Measurements from ENCODE around the gene PAK5.
A peak's percentile ranks its signal among the peaks of the same experiment; 100 is the strongest.

The PAK5 gene

GRCh38 chr20:9617940-9618339 is 220.9 kb downstream of the PAK5 start:
- Histone ChIP-seq H3K4me1 (peaks cover 16 to 22% (median 19%) of the 10 kb centered on the region in 10 experiments), H4K20me1 (peaks cover 0 to 9% (median 0%) of the 10 kb centered on the region in 11 experiments; a peak in 2 of 22 replicates), H3K27me3 (peaks cover 0 to 7% (median 0%) of the 10 kb centered on the region in 11 experiments; a peak in 3 of 22 replicates), H3K9ac (no peak overlapping the region), H3K4me3 (no peak overlapping the region), H3K9me3 (replicated peaks in 1 of 11) (peaks cover 0 to 16% (median 5%) of the 10 kb centered on the region in 11 experiments; a peak in 12 of 22 replicates), H3K27ac (no peak overlapping the region), H3K36me3 (no peaks in the 10 kb centered on the region), H3K4me2 (no peak overlapping the region)
- TF ChIP-seq Cebpa-rat (IDR thresholded peaks at IDR 0.05): no peak

- H3K4me3 ChIP-seq: no peak overlapping the region
Measured at GRCh38 chr20:9616833-9617461, 221.9 kb downstream of the PAK5 start.

GRCh38 chr20:9616455-9616805 is 222.4 kb downstream of the PAK5 start:
- peaks cover 16 to 22% (median 19%) of the 10 kb centered on the region in 10 experiments for H3K4me1 ChIP-seq
- peaks cover 0 to 9% (median 0%) of the 10 kb centered on the region in 11 experiments; a peak in 6 of 22 replicates for H3K9me3 ChIP-seq (replicated peaks in 1 of 11)
- H3K9ac ChIP-seq: peak overlapping the region in 1 of 11 experiments; percentile 45; a peak in 2 of 22 replicates
- peaks cover 0 to 7% (median 0%) of the 10 kb centered on the region in 11 experiments; a peak in 3 of 22 replicates for H3K27me3 ChIP-seq
- peaks cover 0 to 9% (median 0%) of the 10 kb centered on the region in 11 experiments; a peak in 2 of 22 replicates for H4K20me1 ChIP-seq
- TF ChIP-seq Cebpa-rat (IDR thresholded peaks at IDR 0.05): no peak
- no peak overlapping the region for H3K4me3 ChIP-seq
- no peaks in the 10 kb centered on the region for H3K36me3 ChIP-seq
- peak overlapping the region; percentile 66 to 92 (median 71) for H3K4me2 ChIP-seq
- H3K27ac ChIP-seq: peak overlapping the region in 4 of 11 experiments; percentile 1 to 26 (median 2); a peak in 2 of 22 replicates

More at GRCh38 chr20:9616833-9617461, 221.9 kb downstream of the PAK5 start:
- Histone ChIP-seq H3K27ac (peak overlapping the region in 4 of 11 experiments; percentile 1 to 26 (median 2); a peak in 2 of 22 replicates), H3K4me1 (peaks cover 16 to 22% (median 19%) of the 10 kb centered on the region in 10 experiments), H3K9ac (peak overlapping the region in 1 of 11 experiments; percentile 45; a peak in 2 of 22 replicates), H3K4me2 (peak overlapping the region; percentile 66 to 92 (median 71)), H3K27me3 (peaks cover 0 to 7% (median 0%) of the 10 kb centered on the region in 11 experiments; a peak in 3 of 22 replicates), H3K36me3 (no peaks in the 10 kb centered on the region), H4K20me1 (peaks cover 0 to 9% (median 0%) of the 10 kb centered on the region in 11 experiments; a peak in 2 of 22 replicates), H3K9me3 (replicated peaks in 1 of 11) (peaks cover 0 to 9% (median 0%) of the 10 kb centered on the region in 11 experiments; a peak in 6 of 22 replicates)
- no peak for TF ChIP-seq Cebpa-rat (IDR thresholded peaks at IDR 0.05)

GRCh38 chr20:9615766-9616454 is 223.0 kb downstream of the PAK5 start:
- TF ChIP-seq Cebpa-rat (IDR thresholded peaks at IDR 0.05): no peak
- peaks cover 0 to 7% (median 0%) of the 10 kb centered on the region in 11 experiments; a peak in 3 of 22 replicates for H3K27me3 ChIP-seq
- H3K36me3 ChIP-seq: no peaks in the 10 kb centered on the region
- H3K9ac ChIP-seq: peak overlapping the region in 1 of 11 experiments; percentile 45; a peak in 2 of 22 replicates
- H3K4me1 ChIP-seq: peaks cover 16 to 22% (median 19%) of the 10 kb centered on the region in 10 experiments
- H3K9me3 ChIP-seq (replicated peaks in 1 of 11): peaks cover 0 to 9% (median 0%) of the 10 kb centered on the region in 11 experiments; a peak in 6 of 22 replicates
- H3K4me2 ChIP-seq: peak overlapping the region; percentile 66 to 92 (median 71)
- peaks cover 0 to 9% (median 0%) of the 10 kb centered on the region in 11 experiments; a peak in 2 of 22 replicates for H4K20me1 ChIP-seq
- H3K4me3 ChIP-seq: no peak overlapping the region
- 0 out of 22 replicates have a peak overlapping the region, but pooled peaks of 2 of the 11 experiments have one; percentile 15 to 26 for H3K27ac ChIP-seq

- peaks cover 0 to 9% (median 0%) of the 10 kb centered on the region in 11 experiments; a peak in 2 of 22 replicates for H4K20me1 ChIP-seq
- H3K36me3 ChIP-seq: no peaks in the 10 kb centered on the region
- H3K9me3 ChIP-seq (replicated peaks in 1 of 11): peaks cover 0 to 9% (median 0%) of the 10 kb centered on the region in 11 experiments; a peak in 6 of 22 replicates
- H3K4me2 ChIP-seq: peak overlapping the region in 9 of 11 experiments; percentile 66 to 92 (median 76); a peak in 9 of 22 replicates
- H3K4me1 ChIP-seq: peaks cover 16 to 22% (median 19%) of the 10 kb centered on the region in 10 experiments
- no peak overlapping the region for H3K9ac ChIP-seq
- peaks cover 0 to 7% (median 0%) of the 10 kb centered on the region in 11 experiments; a peak in 3 of 22 replicates for H3K27me3 ChIP-seq
- no peak for TF ChIP-seq Cebpa-rat (IDR thresholded peaks at IDR 0.05)
- H3K4me3 ChIP-seq: no peak overlapping the region
- H3K27ac ChIP-seq: no peak overlapping the region
Measured at GRCh38 chr20:9615118-9615517, 223.8 kb downstream of the PAK5 start.

GRCh38 chr20:9613871-9614270 is 225.0 kb downstream of the PAK5 start:
- peaks cover 0 to 9% (median 0%) of the 10 kb centered on the region in 11 experiments; a peak in 6 of 22 replicates for H3K9me3 ChIP-seq (replicated peaks in 1 of 11)
- peaks cover 16 to 22% (median 19%) of the 10 kb centered on the region in 10 experiments for H3K4me1 ChIP-seq
- peaks cover 0 to 7% (median 0%) of the 10 kb centered on the region in 11 experiments; a peak in 3 of 22 replicates for H3K27me3 ChIP-seq
- no peaks in the 10 kb centered on the region for H3K36me3 ChIP-seq
- H3K4me3 ChIP-seq: no peak overlapping the region
- H3K27ac ChIP-seq: no peak overlapping the region
- no peak for TF ChIP-seq Cebpa-rat (IDR thresholded peaks at IDR 0.05)
- H3K4me2 ChIP-seq: no peak overlapping the region
- H4K20me1 ChIP-seq: peaks cover 0 to 9% (median 0%) of the 10 kb centered on the region in 11 experiments; a peak in 2 of 22 replicates
- no peak overlapping the region for H3K9ac ChIP-seq

GRCh38 chr20:9611921-9612320 is 227.0 kb downstream of the PAK5 start:
- peaks cover 0 to 7% (median 0%) of the 10 kb centered on the region in 11 experiments; a peak in 3 of 22 replicates for H3K27me3 ChIP-seq
- no peaks in the 10 kb centered on the region for H3K36me3 ChIP-seq
- H3K9ac ChIP-seq: no peak overlapping the region
- peaks cover 0 to 9% (median 0%) of the 10 kb centered on the region in 11 experiments; a peak in 6 of 22 replicates for H3K9me3 ChIP-seq (replicated peaks in 1 of 11)
- H4K20me1 ChIP-seq: peaks cover 0 to 9% (median 0%) of the 10 kb centered on the region in 11 experiments; a peak in 2 of 22 replicates
- no peak overlapping the region for H3K4me2 ChIP-seq
- H3K4me3 ChIP-seq: no peak overlapping the region
- no peak for TF ChIP-seq Cebpa-rat (IDR thresholded peaks at IDR 0.05)
- no peak overlapping the region for H3K27ac ChIP-seq
- peaks cover 16 to 19% (median 18%) of the 10 kb centered on the region in 10 experiments for H3K4me1 ChIP-seq

GRCh38 chr20:9610665-9611064 is 228.2 kb downstream of the PAK5 start:
- Histone ChIP-seq H4K20me1 (peaks cover 0 to 4% (median 0%) of the 10 kb centered on the region in 11 experiments; a peak in 1 of 22 replicates), H3K9me3 (replicated peaks in 1 of 11) (peaks cover 0 to 9% (median 0%) of the 10 kb centered on the region in 11 experiments; a peak in 6 of 22 replicates), H3K4me3 (no peak overlapping the region), H3K36me3 (no peaks in the 10 kb centered on the region), H3K27ac (no peak overlapping the region), H3K27me3 (peaks cover 0 to 7% (median 0%) of the 10 kb centered on the region in 11 experiments; a peak in 3 of 22 replicates), H3K4me2 (no peak overlapping the region), H3K4me1 (peaks cover 3 to 7% (median 5%) of the 10 kb centered on the region in 10 experiments), H3K9ac (no peak overlapping the region)
- TF ChIP-seq Cebpa-rat (IDR thresholded peaks at IDR 0.05): no peak
